Testis (tissue), 3 donors: ENCODE results near the gene SERTAD1. TPM values are rescaled to one million over a fixed set of nuclear protein-coding genes. Genes with fewer than 3 reads are reported as not detected.

ENCODE experiments used
- DNase-seq: peaks from one replicate; pipeline ENCODE4 v3.0.0-alpha.2; 2019
- H3K27ac ChIP-seq, 2 donors: fragments of 200-600 bp; sonication (generic); one replicate each; pipeline ENCODE4 v1.5.1; 2019
- H3K27me3 ChIP-seq: fragments of 200-600 bp; sonication (generic); one replicate; pipeline ENCODE4 v1.5.1; 2019
- H3K36me3 ChIP-seq: fragments of 200-600 bp; sonication (generic); one replicate; pipeline ENCODE4 v1.5.1; 2017; ENCODE audit warnings: low read depth; ENCODE audit errors: missing control alignments
- H3K4me1 ChIP-seq: fragments of 200-600 bp; sonication (generic); one replicate; pipeline ENCODE4 v1.5.1; 2019
- H3K4me3 ChIP-seq, 2 donors: fragments of 200-600 bp; sonication (generic); one replicate each; pipeline ENCODE4 v1.5.1; 2017 to 2019
- H3K9me3 ChIP-seq: fragments of 200-600 bp; sonication (generic); one replicate; pipeline ENCODE4 v1.5.1; 2017
- POLR2A ChIP-seq: fragments of 450-650 bp; IDR thresholded peaks from one replicate; pipeline ENCODE4 v1.6.1; 2017; ENCODE audit warnings: antibody characterized with exemption, mild to moderate bottlenecking, moderate library complexity
- WGBS, 2 donors: methylation state at CpG; one replicate each; pipeline ENCODE4 v1.1.5; 2018; 5-methylcytosine and 5-hydroxymethylcytosine counted together
- intact Hi-C: fragments of 100-400 bp; cut with DNase I; formaldehyde crosslinking; loops from one replicate; pipeline ENCODE4 v1.15.1; 2023; ENCODE audit warnings: low total_unique reads
- polyA plus RNA-seq: library from polyadenylated mRNA; stranded (reverse); fragments of 350-450 nt; fragmentation: Illumina TruSeq; extraction: RNeasy Lipid Tissue Mini Kit (QIAGEN cat#74804); gene quantifications from one replicate; pipeline ENCODE4 v1.2.3, GENCODE V29; 2014; ENCODE audit warnings: low read depth, low replicate concordance; ENCODE audit not compliant: insufficient read depth
- total RNA-seq, 2 donors: library from RNA; depleted of rRNA; stranded (reverse); fragments of >200 nt; gene quantifications; one replicate each; pipeline ENCODE4 v1.2.3, GENCODE V29; 2016
- TF ChIP-seq, protein P1 (sequence below), 3 experiments: fragments of 450-650 bp in 2 of 3; fragments of 200-600 bp in 1 of 3; sonication (generic) in 1 of 3; IDR thresholded peaks; one replicate each; pipeline ENCODE4 v1.5.1; 2016 to 2019; ENCODE audit warnings: antibody characterized with exemption in 3 of 3, mild to moderate bottlenecking in 2 of 3, moderate library complexity in 1 of 3

The SERTAD1 gene
- total and polyA plus RNA-seq, 3 donors from 2014 or later: 8.3 to 10.9 (median 8.6) TPM

DNA sequence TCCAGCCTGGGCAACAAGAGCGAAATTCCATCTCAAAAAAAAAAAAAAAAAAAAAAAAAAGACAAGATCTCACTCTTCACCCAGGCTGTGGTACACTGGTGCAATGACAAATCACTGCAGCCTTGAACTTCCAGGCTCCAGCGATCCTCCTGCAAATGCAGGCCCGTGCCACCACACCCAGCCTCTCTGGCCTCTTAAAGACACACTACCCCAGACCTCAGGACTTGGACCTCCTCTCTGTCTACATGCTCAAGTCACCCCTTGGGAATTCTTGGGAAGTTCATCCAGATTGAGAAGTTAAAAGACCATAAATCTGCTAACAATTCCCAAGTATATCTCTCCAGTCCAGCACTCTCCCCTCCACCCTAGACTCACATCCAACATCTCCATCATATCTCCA is 25.2 kb downstream of the SERTAD1 start:
- Histone ChIP-seq H3K36me3 (no peaks in the 10 kb centered on the region), H3K4me3 (no peak overlapping the region), H3K9me3 (no peaks in the 10 kb centered on the region), H3K27ac (no peak overlapping the region), H3K27me3 (no peaks in the 10 kb centered on the region), H3K4me1 (peaks cover 5% of the 10 kb centered on the region)
- no peak for TF ChIP-seq POLR2A
- TF ChIP-seq, protein P1, sequence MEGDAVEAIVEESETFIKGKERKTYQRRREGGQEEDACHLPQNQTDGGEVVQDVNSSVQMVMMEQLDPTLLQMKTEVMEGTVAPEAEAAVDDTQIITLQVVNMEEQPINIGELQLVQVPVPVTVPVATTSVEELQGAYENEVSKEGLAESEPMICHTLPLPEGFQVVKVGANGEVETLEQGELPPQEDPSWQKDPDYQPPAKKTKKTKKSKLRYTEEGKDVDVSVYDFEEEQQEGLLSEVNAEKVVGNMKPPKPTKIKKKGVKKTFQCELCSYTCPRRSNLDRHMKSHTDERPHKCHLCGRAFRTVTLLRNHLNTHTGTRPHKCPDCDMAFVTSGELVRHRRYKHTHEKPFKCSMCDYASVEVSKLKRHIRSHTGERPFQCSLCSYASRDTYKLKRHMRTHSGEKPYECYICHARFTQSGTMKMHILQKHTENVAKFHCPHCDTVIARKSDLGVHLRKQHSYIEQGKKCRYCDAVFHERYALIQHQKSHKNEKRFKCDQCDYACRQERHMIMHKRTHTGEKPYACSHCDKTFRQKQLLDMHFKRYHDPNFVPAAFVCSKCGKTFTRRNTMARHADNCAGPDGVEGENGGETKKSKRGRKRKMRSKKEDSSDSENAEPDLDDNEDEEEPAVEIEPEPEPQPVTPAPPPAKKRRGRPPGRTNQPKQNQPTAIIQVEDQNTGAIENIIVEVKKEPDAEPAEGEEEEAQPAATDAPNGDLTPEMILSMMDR (IDR thresholded peaks at IDR 0.05): no peak
- DNase-seq: peak; percentile 48
- intact Hi-C loops: no loop called here
- WGBS, 2 donors: 36 to 46% methylated on average over 3 of the region's 3 CpGs

DNA sequence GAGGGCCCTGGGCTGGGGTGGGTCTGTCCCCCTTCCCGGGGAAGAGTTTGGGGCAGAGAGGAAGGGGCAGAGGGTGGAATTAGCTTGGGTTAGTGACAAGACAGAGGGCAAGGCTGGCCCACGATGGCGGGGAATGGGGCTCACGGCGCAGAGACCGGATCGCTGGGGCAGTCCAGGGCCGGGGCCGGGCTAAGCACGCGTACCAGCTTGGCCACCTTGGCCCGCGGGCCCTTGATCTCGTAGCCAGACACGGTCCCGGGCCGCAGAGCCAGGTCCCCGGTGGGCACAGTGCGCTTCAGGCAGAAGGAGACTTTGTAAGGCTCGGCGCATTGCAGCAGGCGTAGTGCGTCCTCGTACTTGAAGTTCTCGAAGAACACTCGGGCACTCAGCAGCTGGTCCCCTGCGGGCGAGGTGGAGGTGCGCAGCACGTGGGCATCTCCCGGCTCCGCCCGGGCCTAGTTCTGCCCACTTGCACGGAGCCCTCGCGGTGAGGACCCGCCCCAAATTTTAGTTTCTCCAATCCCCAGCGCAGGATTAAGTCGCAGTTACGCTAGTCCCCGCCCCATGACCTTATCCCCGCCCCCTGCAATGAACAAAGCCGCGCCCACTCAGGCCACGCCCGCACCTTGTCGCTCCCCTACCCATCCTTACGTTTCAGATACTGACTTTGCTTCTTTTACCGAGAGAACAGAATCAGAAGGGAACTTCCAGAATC is 27.2 kb downstream of the SERTAD1 start:
- 46 to 47% methylated on average over 26 to 49 of the region's 49 CpGs for WGBS, 2 donors
- Histone ChIP-seq H3K36me3 (no peaks in the 10 kb centered on the region), H3K4me1 (peaks cover 8% of the 10 kb centered on the region), H3K27ac (no peak overlapping the region), H3K27me3 (no peaks in the 10 kb centered on the region), H3K4me3 (no peak overlapping the region), H3K9me3 (no peaks in the 10 kb centered on the region)
- DNase-seq: peak; percentile 69
- intact Hi-C loops: no loop called here
- TF ChIP-seq, protein P1 (IDR thresholded peaks at IDR 0.05): no peak
- TF ChIP-seq POLR2A: no peak

DNA sequence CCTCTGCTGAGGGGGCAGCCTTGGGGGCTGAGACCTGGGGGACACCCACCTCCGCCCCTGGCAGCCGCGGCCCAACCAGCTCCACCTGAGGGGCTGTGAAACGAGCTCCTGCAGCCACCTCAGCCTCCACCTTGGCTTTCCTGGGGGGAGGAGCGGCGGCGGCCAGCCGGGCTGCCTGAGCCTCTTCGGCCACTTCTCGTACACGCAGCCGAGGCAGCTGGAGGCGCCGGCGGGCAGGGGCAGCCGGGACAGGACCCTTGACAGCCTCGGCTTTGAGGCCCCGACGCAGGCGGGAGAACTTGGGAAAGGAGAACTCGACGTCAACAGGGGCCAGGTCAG is 28.3 kb downstream of the SERTAD1 start:
- H3K27ac ChIP-seq: no peak overlapping the region
- DNase-seq: no peak
- no peak overlapping the region for H3K4me3 ChIP-seq
- 92 to 93% methylated on average over 8 to 22 of the region's 22 CpGs for WGBS, 2 donors
- TF ChIP-seq POLR2A: no peak
- TF ChIP-seq, protein P1 (IDR thresholded peaks at IDR 0.05): no peak
- no peaks in the 10 kb centered on the region for H3K36me3 ChIP-seq
- H3K4me1 ChIP-seq: peaks cover 10% of the 10 kb centered on the region
- H3K9me3 ChIP-seq: no peaks in the 10 kb centered on the region
- intact Hi-C loops: no loop called here
- H3K27me3 ChIP-seq: no peaks in the 10 kb centered on the region

DNA sequence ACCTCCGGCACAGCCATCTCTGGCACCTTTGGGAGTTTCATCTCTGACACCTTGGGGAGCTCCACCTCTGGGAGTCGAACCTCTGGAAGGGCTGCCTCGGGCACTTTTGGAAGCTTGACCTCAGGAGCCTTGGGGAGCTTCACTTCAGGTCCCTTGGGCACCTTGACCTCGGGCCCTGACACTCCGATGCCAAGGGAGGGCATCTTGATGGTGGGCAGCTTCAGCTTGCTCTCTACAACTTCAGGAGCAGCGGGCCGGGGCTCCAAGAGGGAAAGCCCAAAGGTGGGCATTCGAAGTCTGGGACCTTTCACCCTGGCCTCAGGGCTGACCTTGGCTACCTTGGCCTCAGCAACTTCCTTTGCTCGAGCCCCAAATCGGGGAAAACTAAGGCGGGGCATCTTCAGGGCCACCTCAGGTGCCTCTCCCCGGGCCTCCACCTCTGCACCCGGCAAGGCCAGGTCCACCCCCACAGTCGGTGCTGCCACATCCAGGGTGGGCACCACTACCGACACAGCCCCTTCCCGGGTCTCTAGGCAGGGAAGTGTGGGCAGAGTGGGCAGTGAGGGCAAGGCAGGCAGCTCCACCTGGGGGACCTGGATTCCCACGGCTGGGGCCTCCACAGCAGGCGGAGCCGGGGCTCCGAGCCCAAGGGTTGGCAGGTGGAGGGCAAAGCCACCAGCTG is 28.8 kb downstream of the SERTAD1 start:
- Histone ChIP-seq H3K9me3 (no peaks in the 10 kb centered on the region), H3K4me1 (peaks cover 10% of the 10 kb centered on the region), H3K4me3 (no peak overlapping the region), H3K36me3 (no peaks in the 10 kb centered on the region), H3K27ac (no peak overlapping the region), H3K27me3 (no peaks in the 10 kb centered on the region)
- DNase-seq: no peak
- no peak for TF ChIP-seq POLR2A
- TF ChIP-seq, protein P1 (IDR thresholded peaks at IDR 0.05): no peak
- 92 to 93% methylated on average over 6 to 19 of the region's 20 CpGs for WGBS, 2 donors
- intact Hi-C loops: no loop called here
